COR-L47 (cell line): ENCODE results near the gene RAB9A.
"Not testable (repeated sequence)": the region's sequence is repeated elsewhere in the genome, so short reads cannot be mapped to it uniquely, and the experiment has no call there.

Experiments used
- DNase-seq: peaks from one replicate; lab custom pipeline; 2025; lab: John Stamatoyannopoulos, UW

Gene RAB9A

DNA sequence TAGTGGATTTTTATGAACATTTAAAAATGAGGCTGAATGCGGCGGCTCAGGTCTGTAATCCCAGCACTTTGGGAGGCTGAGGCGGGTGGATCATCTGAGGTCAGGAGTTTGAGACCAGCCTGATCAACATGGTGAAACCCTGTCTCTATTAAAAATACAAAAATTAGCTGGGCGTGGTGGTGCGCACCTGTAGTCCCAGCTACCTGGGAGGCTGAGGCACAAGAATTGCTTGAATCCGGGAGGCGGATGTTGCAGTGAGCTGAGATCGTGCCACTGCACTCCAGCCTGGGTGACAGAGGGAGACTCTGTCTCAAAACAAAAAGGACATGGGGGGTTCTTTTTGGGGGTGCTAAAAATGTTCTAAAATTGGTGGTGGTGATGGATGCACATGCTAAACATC, 19.2 kb upstream of the RAB9A start:
- DNase-seq = not testable (repeated sequence)

DNA sequence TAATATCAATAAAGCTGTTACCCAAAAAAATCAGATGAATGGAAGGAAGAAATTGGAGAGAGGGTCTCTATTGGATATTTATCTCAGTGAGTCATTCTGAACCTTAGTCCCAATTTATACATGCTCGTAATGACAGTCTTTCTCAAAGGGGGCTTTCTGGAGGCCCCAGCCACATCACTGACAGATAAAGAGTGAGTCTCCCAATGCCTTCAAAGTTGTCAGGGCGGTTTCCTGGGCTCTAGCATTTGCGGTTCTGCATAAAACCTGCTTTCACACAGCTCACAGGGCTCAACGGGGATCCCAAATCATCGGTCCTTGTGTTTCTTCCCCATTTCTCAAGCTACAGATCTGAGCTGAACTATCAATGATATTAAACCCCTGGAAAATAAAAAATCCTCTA, 18.7 kb upstream of the RAB9A start:
- DNase-seq = no peak

GRCh38 chrX:13673016-13673415, 15.9 kb upstream of the RAB9A start:
- no peak for DNase-seq

GRCh38 chrX:13676885-13677284, 12.0 kb upstream of the RAB9A start:
- no peak for DNase-seq

DNA sequence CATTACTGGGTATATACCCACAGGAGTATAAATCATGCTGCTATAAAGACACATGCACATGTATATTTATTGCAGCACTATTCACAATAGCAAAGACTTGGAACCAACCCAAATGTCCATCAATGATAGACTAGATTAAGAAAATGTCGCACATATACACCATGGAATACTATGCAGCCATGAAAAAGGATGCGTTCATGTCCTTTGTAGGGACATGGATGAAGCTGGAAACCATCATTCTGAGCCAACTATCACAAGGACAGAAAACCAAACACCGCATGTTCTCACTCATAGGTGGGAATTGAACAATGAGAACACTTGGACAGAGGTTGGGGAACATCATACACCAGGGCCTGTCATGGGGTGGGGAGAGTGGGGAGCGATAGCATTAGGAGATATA, 9.2 kb upstream of the RAB9A start:
- not testable (repeated sequence) for DNase-seq

DNA sequence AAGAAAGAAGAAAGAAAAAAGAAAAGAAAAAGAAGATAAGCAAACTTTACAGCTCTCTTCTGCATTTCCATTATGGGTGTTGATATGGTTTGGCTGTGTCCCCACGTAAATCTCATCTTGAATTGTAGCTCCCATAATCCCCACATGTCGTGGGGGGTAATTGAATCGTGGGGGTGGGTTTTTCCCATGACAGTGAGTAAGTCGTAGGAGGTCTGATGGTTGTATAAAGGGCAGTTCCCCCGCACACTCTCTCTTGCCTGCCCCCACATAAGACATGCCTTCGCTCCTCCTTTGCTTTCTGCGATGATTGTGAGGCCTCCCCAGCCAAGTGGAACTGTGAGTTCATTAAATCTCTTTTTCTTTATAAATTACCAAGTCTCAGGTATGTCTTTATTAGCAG, 7.3 kb upstream of the RAB9A start:
- DNase-seq = no peak

GRCh38 chrX:13684361-13684760, 4.6 kb upstream of the RAB9A start:
- no peak for DNase-seq

- no peak for DNase-seq
Measured at GRCh38 chrX:13685126-13685763, 3.7 kb upstream of the RAB9A start.

GRCh38 chrX:13687203-13687602, 1.7 kb upstream of the RAB9A start:
- no peak for DNase-seq

DNA sequence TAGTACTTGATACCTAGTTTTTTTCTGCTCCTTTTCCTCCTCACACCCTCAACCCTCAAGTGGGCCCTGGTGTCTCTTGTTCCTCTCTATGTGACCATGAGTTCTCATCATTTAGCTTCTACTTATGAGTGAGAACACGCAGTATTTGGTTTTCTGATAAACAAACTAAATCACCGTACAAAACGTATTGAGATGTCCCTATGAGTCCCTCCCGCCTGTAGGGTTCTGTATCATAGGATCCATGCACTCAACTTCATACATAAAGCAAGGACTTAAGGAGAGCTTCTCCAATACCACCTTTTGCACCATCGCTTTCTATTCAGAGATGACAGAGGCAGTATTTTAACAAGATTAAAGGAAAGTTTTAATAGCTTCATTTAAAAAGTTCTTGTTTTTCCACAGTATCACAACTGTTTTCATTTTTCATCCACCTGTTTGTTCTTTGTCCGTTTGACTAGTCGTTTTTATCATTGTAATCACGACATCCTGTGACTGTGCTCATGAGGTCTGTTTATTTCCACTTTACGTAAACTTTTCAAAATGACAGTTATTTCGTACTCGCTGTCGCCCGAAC, 457 bp upstream of the RAB9A start:
- DNase-seq = no peak

GRCh38 chrX:13689741-13690211, 848 bp downstream of the RAB9A start:
- DNase-seq = no peak

DNA sequence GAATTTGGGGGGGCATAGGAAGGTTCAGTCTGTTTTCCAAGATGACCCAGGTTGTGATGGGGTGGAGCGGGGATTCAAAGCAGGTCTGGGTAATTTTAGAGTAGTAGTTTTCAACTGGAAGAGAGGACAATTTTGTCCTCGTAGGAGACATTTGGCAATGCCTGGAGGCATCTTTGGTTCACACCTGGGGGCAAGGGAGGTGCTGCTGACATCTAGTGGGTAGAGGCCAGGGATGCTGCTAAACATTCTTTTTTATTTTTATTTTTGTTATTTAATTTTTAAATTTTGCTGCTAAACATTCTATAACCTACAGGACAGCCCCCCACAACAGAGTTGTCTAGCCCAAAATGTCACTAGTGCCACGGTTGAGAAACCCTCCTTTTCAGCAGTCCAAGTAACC, 1.9 kb downstream of the RAB9A start:
- DNase-seq = no peak

GRCh38 chrX:13691841-13692371, 3.0 kb downstream of the RAB9A start:
- DNase-seq = no peak

DNA sequence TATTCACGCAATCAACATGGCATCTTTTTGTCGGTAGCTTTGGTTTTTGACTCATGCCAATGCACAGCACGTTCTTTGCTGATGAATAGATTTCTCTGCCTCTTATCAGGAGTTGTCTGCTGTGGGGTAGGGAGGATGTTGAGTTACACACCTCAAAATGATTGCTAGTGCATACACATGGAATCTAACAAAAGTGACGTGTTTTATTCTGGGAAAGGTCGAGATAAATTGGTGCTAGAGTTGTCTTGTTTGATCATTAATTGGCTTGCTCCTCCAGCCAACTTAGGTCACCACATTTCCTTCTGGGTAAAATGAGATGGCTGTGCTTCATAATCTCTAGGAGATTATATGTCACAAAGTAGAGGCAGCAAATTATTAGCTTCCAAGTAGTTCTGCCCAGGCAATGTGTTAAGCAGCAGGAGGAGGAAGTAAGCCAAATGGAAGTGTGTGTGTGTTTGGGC, 3.9 kb downstream of the RAB9A start:
- DNase-seq = no peak

DNA sequence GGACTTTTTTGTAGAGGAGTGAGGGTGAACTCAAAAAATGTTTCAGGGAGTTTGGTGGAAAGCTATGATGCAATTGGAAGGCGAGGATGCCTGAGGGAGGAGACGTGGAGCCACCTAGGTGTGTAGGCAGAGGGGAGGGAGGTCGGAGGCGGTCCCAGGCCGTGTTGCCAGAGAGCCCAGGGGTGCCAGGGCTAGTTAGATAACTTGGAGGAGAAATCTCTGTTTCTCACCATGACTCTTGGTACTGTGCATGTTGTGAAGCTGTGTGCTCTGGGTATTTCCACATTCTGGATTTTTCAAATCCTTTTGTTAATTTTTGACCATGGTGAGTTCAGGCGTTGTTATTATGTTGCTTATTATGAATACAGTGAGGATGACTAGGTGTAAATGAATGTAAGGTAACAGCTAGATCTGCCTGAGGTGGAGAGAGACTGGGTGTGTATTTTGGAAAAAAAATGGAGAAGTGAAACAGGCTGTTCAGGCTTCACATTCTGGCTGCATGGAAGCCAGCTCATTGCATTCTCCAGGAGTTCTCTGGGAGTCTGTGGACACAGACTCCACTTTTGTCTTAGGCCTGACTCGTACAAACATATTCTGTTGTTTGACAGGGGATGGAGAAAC, 4.5 kb downstream of the RAB9A start:
- no peak for DNase-seq

- no peak for DNase-seq
Measured at GRCh38 chrX:13694359-13694758, 5.4 kb downstream of the RAB9A start.

DNA sequence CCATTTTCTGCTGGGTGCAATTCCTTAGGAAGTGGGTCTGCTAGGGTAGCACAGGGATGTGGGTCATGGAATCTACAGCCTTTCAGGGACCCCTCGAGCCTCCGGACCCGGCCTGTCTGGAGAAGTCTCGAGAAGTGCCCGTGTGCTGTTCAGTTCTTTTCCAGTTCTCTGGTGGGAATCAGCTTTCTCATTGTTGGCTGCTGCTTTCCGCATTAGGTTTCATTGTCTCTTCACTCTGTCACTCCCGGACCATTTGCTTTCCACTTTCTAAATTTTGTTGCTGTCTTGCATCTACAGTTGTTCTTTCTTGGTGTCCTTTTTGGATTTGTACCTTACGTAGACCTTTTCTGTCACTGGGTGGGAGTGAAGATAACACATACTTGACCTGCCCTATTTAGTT, 6.1 kb downstream of the RAB9A start:
- DNase-seq = no peak

DNA sequence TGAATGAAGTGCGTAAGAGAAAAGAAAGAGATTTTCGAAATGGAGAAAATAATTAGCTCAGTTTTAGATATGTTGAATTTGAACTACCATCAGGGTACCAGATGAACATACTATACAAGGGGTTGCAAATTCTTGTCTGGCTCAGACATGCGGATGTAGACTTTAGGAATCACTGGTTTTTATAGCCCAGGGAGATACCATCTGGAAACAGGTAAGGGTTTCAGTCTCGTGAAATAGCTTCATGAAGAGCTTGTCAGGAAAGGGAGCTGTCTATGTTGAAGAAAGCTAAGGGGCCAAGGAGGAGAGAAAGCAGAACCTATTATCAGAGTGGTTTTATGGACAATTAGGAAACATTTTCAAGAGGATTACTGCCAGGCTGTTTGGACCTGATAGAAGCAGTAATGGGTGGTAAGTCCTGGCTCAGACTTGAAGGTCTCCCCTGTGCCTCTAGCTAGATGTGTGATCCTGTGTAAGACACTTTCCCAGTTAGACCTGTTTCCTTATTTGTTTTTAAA, 6.7 kb downstream of the RAB9A start:
- DNase-seq = no peak

DNA sequence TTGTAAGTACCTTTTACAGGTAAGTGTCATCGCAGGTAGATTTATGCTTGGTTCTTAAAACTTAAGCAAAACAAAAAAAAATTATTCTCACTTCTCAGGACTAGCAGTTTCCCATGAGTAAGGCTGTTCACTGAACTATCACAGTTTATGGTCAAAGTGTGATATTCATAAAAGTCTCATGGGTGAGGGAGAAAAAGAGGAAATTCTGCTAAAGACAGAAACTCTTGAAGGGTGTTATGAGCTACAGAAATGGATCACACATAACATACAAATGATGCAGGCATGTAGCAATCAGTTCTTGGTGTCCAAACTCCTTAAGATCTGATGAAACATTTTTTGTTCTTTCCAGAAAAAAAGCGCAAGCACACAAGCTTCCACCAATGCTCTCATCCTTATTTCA, 8.5 kb downstream of the RAB9A start:
- no peak for DNase-seq

- DNase-seq = no peak
Measured at GRCh38 chrX:13697976-13698375, 9.0 kb downstream of the RAB9A start.

DNA sequence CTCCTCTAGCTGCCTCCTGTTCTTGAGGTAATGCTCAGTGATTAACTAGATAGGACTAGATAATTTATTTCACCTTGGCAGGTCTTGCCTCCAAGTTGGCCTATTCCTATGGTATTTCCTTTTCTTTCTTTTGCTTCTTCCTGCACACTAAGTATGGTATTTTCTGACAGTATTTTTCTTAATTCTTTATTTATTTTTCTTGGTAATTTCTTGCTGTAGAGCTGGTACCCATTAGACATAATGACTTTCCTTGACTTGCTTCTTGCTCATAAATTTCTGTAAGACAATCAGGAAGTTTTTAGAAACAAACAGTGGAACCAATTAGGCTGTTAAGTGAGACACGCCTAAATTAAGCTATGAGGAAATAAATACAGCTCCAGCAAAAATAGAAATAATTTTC, 9.5 kb downstream of the RAB9A start:
- no peak for DNase-seq

- peak; percentile 13 for DNase-seq
Measured at GRCh38 chrX:13699183-13699826, 10.4 kb downstream of the RAB9A start.

GRCh38 chrX:13700380-13700779, 11.5 kb downstream of the RAB9A start:
- no peak for DNase-seq
